ENCODE results near the gene ART4. TPM values are rescaled to one million over a fixed set of nuclear protein-coding genes. Genes with fewer than 3 reads are reported as not detected.

ART4 gene
- total and polyA plus RNA-seq, 12 donors: 0.22 to 15.2 (median 4.7) TPM

- intact Hi-C loops (cut with DNase I): no loop called here
- no peaks in the 10 kb centered on the region for H3K4me1 ChIP-seq (replicated peaks in 1 of 2)
- peaks cover 0 to 20% of the 10 kb centered on the region in 2 donors for H3K36me3 ChIP-seq (replicated peaks in 1 of 2)
- no peaks in the 10 kb centered on the region for H3K9me3 ChIP-seq (replicated peaks in 1 of 3)
- no peak for DNase-seq
- H3K4me3 ChIP-seq: no peak overlapping the region
- no peaks in the 10 kb centered on the region for H3K27me3 ChIP-seq
- no peak overlapping the region for H3K27ac ChIP-seq
- TF ChIP-seq CTCF (IDR thresholded peaks at IDR 0.05) (no peak), POLR2A (IDR thresholded peaks at IDR 0.05) (no peak)
Measured at GRCh38 chr12:14782756-14783155, 60.6 kb downstream of the ART4 start.

GRCh38 chr12:14781563-14781962 is 61.8 kb downstream of the ART4 start:
- peaks cover 0 to 8% of the 10 kb centered on the region in 2 donors for H3K36me3 ChIP-seq (replicated peaks in 1 of 2)
- no peak for DNase-seq
- TF ChIP-seq POLR2A (IDR thresholded peaks at IDR 0.05) (no peak), CTCF (IDR thresholded peaks at IDR 0.05) (no peak)
- WGBS, 4 donors: 62 to 71% (median 70%) methylated on average over 2 of the region's 2 CpGs
- H3K4me1 ChIP-seq (replicated peaks in 1 of 2): no peaks in the 10 kb centered on the region
- no peak overlapping the region for H3K27ac ChIP-seq
- H3K27me3 ChIP-seq: no peaks in the 10 kb centered on the region
- H3K4me3 ChIP-seq: no peak overlapping the region
- no peaks in the 10 kb centered on the region for H3K9me3 ChIP-seq (replicated peaks in 1 of 3)
- intact Hi-C loops (cut with DNase I): no loop called here

GRCh38 chr12:14780859-14781258 is 62.5 kb downstream of the ART4 start:
- WGBS, 4 donors: 82 to 92% (median 86%) methylated on average over 3 of the region's 3 CpGs
- no peak for DNase-seq
- intact Hi-C loops (cut with DNase I): no loop called here
- no peak overlapping the region for H3K27ac ChIP-seq
- no peak for TF ChIP-seq CTCF (IDR thresholded peaks at IDR 0.05)
- TF ChIP-seq POLR2A (IDR thresholded peaks at IDR 0.05): no peak
- H3K9me3 ChIP-seq (replicated peaks in 1 of 3): no peaks in the 10 kb centered on the region
- H3K4me1 ChIP-seq (replicated peaks in 1 of 2): peaks cover 3% of the 10 kb centered on the region in 2 donors
- H3K36me3 ChIP-seq (replicated peaks in 1 of 2): peaks cover 0 to under 1% of the 10 kb centered on the region in 2 donors
- no peak overlapping the region for H3K4me3 ChIP-seq
- no peaks in the 10 kb centered on the region for H3K27me3 ChIP-seq

GRCh38 chr12:14779834-14780233 is 63.5 kb downstream of the ART4 start:
- no peak overlapping the region for H3K4me3 ChIP-seq
- H3K9me3 ChIP-seq (replicated peaks in 1 of 3): no peaks in the 10 kb centered on the region
- intact Hi-C loops (cut with DNase I): no loop called here
- H3K4me1 ChIP-seq (replicated peaks in 1 of 2): peaks cover 6 to 9% of the 10 kb centered on the region in 2 donors
- TF ChIP-seq POLR2A (IDR thresholded peaks at IDR 0.05): no peak
- no peak for TF ChIP-seq CTCF (IDR thresholded peaks at IDR 0.05)
- no peak for DNase-seq
- no peak overlapping the region for H3K27ac ChIP-seq
- WGBS, 4 donors: 90 to 97% (median 94%) methylated on average over 2 of the region's 2 CpGs
- H3K36me3 ChIP-seq (replicated peaks in 1 of 2): no peaks in the 10 kb centered on the region
- no peaks in the 10 kb centered on the region for H3K27me3 ChIP-seq
